GM19372 (cell line): ENCODE measurements around the gene PLAGL1.
"Not testable (repeated sequence)": the region's sequence is repeated elsewhere in the genome, so short reads cannot be mapped to it uniquely, and the experiment has no call there.

ENCODE experiments used
- ATAC-seq: cut with Tn5 transposase; IDR thresholded peaks from one replicate; pipeline ENCODE4 v1.9.1; 2021; ENCODE audit warnings: mild to moderate bottlenecking, low read depth, moderate library complexity; ENCODE audit not compliant: unreplicated experiment

Gene PLAGL1

GRCh38 chr6:143941852-143942627, 66.0 kb downstream of the PLAGL1 start:
- ATAC-seq: no peak

GRCh38 chr6:143940011-143940597, 68.0 kb downstream of the PLAGL1 start:
- ATAC-seq: peak; percentile 96

- no peak for ATAC-seq
Observed at GRCh38 chr6:143939364-143939763, 68.7 kb downstream of the PLAGL1 start.

GRCh38 chr6:143937668-143937970, 70.4 kb downstream of the PLAGL1 start:
- no peak for ATAC-seq

GRCh38 chr6:143936778-143937667, 71.0 kb downstream of the PLAGL1 start:
- no peak for ATAC-seq

GRCh38 chr6:143936347-143936746, 71.7 kb downstream of the PLAGL1 start:
- no peak for ATAC-seq

GRCh38 chr6:143934867-143935266, 73.2 kb downstream of the PLAGL1 start:
- no peak for ATAC-seq

- ATAC-seq: no peak
Observed at GRCh38 chr6:143934331-143934730, 73.7 kb downstream of the PLAGL1 start.

GRCh38 chr6:143929975-143930374, 78.1 kb downstream of the PLAGL1 start:
- ATAC-seq: no peak

- no peak for ATAC-seq
Observed at GRCh38 chr6:143928853-143929252, 79.2 kb downstream of the PLAGL1 start.

GRCh38 chr6:143917026-143917425, 91.0 kb downstream of the PLAGL1 start:
- not testable (repeated sequence) for ATAC-seq

- ATAC-seq: no peak
Observed at GRCh38 chr6:143912671-143913070, 95.4 kb downstream of the PLAGL1 start.

GRCh38 chr6:143911028-143911427, 97.0 kb downstream of the PLAGL1 start:
- no peak for ATAC-seq

GRCh38 chr6:143902827-143903226, 105.2 kb downstream of the PLAGL1 start:
- ATAC-seq: no peak

GRCh38 chr6:143901885-143902750, 105.9 kb downstream of the PLAGL1 start:
- peak; percentile 87 for ATAC-seq

- ATAC-seq: no peak
Observed at GRCh38 chr6:143900358-143900757, 107.7 kb downstream of the PLAGL1 start.

GRCh38 chr6:143896126-143896860, 111.8 kb downstream of the PLAGL1 start:
- no peak for ATAC-seq

GRCh38 chr6:143894655-143895054, 113.4 kb downstream of the PLAGL1 start:
- no peak for ATAC-seq
